NCI-H2107 treated with DMSO at 0.1 percent for 48 hours (cell line): ENCODE data around the gene UCN3.
"Not testable (repeated sequence)": the region's sequence is repeated elsewhere in the genome, so short reads cannot be mapped to it uniquely, and the experiment has no call there.

Source experiments
- DNase-seq: peaks from one replicate; lab custom pipeline; 2025; ENCODE audit not compliant: unreplicated experiment; lab: John Stamatoyannopoulos, UW

The UCN3 gene

GRCh38 chr10:5365928-5366327 lies 1.2 kb downstream of the UCN3 start:
- no peak for DNase-seq

DNA sequence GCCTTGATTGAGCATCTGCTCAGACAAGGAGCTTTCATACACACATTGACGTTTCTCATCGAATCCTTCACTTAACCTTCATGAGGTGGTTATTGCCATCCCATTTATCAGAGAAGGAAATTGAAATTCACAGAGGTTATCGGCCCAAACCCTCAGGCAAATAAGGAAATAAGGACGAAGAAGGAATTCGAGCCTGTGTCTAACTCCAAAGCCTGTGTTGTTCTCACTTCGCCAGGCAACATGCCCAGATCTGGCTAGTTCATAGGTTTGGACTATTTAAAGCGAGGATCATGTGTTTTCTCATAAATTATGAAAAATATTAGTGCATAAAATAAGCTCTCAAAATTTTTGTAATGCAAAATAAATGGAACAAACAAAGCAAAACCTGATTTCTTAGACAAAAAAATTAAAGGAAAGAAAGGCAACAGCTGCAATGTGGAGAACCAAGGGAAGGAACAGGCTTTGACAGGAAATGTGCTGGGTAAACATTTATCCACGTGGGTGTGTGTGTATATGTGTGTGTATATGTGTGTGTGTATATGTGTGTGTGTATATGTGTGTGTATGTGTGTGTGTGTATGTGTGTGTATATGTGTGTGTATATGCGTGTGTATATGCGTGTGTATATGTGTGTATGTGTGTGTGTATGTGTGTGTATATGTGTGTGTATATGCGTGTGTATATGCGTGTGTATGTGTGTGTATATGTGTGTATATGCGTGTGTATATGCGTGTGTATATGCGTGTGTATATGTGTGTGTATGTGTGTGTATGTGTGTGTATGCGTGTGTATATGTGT lies 4.8 kb downstream of the UCN3 start:
- no peak for DNase-seq

- DNase-seq: no peak
These were observed 6.0 kb downstream of the UCN3 start for GRCh38 chr10:5370493-5371352.

GRCh38 chr10:5373307-5373706 lies 8.5 kb downstream of the UCN3 start:
- no peak for DNase-seq

- no peak for DNase-seq
These were observed 9.3 kb downstream of the UCN3 start for GRCh38 chr10:5373891-5374611.

- no peak for DNase-seq
These were observed 11.7 kb downstream of the UCN3 start for GRCh38 chr10:5376450-5376849.

DNA sequence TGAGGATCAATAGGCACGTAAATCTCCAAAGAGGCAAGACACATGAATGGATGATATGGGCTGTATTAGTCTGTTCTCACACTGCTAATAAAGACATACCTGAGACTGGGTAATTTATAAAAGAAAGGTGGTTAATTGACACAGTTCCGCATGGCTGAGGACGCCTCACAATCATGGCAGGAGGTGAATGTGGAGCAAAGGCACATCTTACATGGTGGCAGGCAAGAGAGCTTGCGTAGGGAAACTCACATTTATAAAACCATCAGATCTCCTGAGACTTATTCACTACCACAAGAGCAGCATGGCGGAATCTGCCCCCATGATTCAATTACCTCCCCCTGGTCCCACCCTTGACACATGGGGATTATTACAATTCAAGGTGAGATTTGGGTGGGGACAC lies 14.4 kb downstream of the UCN3 start:
- DNase-seq: not testable (repeated sequence)

GRCh38 chr10:5380395-5380794 lies 15.6 kb downstream of the UCN3 start:
- DNase-seq: not testable (repeated sequence)

DNA sequence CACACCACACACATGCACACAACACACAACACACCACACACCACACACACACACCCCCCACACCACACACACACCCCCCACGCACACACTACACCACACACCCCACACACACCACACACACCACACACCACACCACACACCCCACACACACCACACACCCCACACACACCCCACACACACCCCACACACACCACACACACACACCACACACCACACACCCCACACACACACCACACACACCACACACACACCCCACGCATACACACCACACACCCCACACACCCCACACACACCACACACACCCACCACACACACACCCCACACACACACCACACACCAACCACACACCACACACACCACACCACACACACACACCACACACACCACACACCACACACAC lies 16.4 kb downstream of the UCN3 start:
- no peak for DNase-seq

DNA sequence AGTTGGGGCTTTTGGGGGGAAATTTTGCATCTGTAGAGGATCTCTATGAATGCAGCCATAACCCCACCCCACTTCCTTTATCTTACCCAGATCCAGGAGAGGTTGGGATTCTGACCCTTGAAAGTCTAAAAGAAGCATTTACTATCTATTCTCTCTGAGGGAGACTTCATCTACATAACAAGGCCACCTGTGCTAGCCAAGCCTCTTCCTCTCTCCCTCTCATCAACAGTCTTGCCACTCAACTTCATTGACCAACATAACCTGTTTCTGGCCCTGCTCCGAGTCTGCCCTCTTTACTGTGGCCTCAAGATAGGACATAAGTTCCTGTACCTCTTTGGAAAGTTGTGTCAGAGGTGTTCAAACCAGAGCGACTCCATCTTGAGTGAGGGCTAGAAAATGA lies 20.5 kb downstream of the UCN3 start:
- no peak for DNase-seq

- no peak for DNase-seq
These were observed 22.4 kb downstream of the UCN3 start for GRCh38 chr10:5387169-5387568.

GRCh38 chr10:5390607-5391205 lies 25.9 kb downstream of the UCN3 start:
- no peak for DNase-seq

GRCh38 chr10:5391790-5392189 lies 27.0 kb downstream of the UCN3 start:
- DNase-seq: no peak

DNA sequence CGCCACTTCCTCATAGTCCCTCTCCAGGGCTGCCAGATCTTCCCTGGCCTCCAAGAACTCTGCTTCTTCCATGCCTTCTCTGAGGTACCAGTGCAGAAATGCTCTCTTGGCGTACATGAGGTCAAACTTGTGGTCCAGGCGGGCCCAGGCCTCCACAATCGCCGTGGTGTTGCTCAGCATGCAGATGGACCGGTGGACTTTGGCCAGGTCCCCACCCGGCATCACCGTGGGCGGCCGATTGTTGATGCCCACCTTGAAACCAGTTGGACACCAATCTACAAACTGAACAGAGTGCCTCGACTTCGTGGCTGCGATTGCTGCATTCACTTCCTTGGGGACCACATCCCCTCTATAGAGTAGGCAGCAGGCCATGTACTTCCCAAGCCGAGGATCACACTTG lies 28.8 kb downstream of the UCN3 start:
- DNase-seq: no peak

DNA sequence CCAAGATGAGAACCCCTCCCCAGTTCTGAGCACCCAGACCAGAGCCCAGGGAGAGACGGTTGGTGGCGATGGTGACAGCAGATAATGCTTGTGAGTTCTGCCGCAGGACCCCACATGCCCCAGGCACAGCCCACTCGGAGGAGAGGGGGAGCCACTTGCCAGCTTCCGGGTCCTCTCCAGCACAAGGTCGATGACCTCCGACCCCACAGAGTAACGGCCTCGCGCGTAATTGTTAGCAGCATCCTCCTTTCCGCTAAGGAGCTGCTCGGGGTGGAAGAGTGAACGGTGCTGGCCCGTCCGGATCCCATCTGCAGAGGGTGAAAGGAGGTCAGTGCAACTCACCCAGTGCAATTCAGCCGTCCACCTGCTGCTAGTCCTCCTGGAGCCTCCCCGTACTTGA lies 30.4 kb downstream of the UCN3 start:
- DNase-seq: no peak

DNA sequence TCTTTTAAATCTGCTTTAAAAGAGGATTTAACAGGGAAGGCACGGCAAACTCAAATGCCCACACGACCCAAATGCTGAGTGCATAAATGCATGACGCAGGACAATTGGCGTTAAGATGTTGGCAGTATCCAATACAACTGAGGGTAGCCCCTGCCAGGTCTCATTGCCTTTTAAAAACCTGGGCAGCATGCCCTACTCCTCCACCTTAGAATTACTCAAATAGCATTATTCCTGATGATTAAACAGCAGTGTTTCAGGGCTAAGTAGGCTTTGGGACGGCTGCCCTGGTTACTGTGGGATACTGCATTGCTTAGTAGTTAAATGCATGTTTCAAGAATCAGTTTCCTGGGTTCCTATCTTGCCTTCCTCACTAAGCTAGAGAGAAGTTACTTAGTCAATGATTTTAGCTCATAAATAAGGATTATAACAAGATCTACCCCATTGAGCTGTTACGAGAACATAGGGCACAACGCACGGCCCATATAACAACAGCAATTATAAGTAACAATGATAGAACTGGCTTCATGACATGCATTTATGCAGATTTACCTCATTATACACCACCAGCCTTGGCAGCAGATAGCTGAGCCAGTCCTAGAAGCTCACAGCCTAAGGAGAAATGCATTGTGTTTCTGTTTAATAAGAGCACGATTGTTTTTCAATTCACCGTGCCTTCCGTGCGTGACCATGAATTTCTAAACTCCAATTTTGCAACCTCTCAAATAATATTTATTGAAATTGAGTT lies 32.0 kb downstream of the UCN3 start:
- no peak for DNase-seq

DNA sequence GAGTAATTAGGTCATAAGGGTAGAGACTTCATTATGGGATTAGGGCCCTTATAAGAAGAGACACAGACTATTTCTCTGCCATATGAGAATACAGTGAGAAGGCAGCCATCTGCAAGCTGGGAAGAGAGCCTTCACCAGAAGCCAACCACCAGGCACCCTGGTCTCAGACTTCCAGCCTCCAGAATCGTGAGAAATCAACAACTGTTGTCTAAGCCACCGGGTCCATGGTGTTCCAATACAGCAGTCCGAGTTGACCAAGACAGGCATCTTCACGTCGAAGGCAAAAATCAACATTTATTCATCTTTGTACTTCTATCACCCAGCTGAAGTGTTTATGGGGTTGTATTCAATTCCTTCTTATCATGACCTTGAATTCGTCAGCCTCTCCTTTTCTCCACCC lies 34.6 kb downstream of the UCN3 start:
- DNase-seq: no peak

GRCh38 chr10:5400468-5401240 lies 35.9 kb downstream of the UCN3 start:
- peak; percentile 77 for DNase-seq

- DNase-seq: no peak
These were observed 38.0 kb downstream of the UCN3 start for GRCh38 chr10:5402798-5403197.
